ENCODE results near the gene GTF2H4.
A peak's percentile ranks its signal among the peaks of the same experiment; 100 is the strongest.
"Not testable (repeated sequence)": the region's sequence is repeated elsewhere in the genome, so short reads cannot be mapped to it uniquely, and the experiment has no call there.

Gene GTF2H4

DNA sequence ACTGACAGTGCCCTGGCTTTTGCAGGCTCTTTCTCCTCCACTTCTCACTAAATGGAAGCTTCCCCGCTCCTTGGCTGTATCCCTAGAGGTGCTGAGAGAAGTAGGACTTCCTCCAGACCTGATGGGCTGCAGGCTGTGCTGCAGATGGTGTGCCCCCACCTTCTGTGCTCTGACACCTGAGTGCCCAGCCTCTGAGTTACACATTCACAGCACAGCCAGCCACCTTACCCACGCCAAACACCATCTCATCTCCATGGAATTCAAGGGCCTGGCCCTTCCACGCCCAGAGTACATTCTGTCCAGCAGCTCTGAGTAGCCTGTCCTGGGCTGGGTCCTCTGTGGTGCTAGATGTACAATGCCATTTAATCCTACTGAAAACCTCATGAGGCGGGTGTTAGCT, 18.6 kb downstream of the GTF2H4 start:
- DNase-seq, result no peak

GRCh38 chr6:30927080-30927479, 19.1 kb downstream of the GTF2H4 start:
- DNase-seq, result not testable (repeated sequence)

DNA sequence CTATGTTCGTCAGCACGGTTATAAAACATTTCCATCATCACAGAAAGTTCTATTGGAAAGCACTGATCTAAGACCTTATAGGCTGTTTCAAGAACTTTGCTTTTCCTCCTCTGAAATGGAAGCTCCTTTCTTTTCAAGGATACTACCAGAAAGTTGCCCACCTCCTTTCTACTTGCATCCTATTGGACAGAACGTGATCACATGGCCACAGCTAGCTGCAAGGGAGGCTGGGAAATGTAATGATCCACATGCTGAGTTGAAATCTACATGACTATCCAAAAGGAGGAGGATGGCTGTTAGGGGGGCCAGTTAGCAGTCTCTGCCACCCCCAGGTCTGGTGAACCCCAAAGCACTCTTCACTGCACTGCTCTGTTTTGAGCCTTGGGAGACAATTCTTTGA, 20.7 kb downstream of the GTF2H4 start:
- DNase-seq, result no peak

DNA sequence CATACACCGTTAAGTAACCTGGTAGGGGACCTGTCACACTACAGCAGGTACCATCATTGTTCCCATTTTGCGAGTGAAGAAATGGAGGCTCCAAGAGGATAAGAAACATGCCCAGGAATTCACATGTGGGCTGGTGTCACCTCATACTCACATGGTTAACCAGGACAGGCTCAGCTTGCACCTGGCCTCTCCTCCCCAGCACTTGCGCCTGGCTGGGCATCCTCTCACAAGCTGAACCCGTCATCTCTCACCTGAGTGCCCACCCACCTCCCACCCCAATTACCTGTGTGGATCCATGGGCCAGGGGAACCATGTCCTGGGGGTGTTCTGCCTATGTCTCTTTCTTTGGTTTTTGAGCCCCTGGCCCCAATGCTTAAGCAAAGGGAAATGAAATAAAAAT, 22.5 kb downstream of the GTF2H4 start:
- no peak for DNase-seq

DNA sequence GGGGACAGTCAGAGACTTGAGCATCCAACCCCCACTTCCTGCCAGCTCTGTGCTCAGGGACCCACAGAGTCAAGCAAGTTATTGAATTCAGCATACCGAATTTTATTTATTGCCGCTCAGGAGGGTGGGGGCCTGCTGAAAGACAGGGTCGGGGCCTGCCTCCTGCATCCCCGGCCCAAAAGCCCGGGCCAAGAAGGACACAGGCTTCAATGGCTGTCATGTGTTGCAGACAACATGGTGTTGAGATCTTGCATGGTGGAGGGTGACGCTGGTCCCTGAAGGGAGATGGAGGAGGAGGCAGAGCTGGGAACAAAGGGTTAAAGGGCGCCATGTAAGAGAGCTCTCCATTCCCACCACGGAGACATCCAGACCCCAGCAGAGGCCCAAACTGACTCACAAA, 23.3 kb downstream of the GTF2H4 start:
- no peak for DNase-seq

- no peak for DNase-seq
Observed at GRCh38 chr6:30931969-30932645, 24.1 kb downstream of the GTF2H4 start, which contains the start of gene SFTA2. Gene SFTA2 (minus strand): TSS chr6:30932170. CDS start chr6:30932096, 74 bp downstream.

DNA sequence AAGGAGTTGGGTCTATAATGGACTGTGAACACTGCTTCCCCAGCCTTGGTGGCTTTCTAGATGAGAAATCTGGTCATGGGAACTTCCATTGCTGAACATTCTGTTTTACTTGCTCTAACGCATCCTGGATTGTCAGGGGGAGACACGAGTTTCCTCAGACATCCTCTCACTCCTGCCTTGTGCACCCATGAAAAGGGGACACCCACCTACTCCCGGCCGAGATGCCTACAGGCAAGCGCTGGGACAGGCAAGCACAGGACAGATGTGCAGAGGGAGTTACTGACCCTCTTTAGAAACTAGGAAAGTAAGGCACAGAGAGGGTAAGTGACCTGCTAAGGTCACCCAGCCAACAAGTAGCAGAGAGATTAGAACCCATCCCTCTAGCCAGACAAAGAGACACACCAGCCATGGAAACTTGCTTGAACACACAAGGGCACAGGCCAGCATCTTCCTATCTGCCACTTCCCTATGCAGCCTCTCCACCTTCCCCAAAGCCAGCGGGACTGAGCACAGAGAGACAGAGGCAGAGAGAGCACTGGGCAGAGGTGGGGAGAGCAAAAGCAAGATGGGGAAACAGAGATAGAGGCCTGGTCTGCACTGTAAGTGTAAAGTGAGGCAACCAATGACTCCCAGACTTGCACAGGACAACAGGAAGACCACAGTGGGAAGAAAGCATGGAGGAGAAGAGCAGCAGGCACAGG, 24.8 kb downstream of the GTF2H4 start:
- no peak for DNase-seq

DNA sequence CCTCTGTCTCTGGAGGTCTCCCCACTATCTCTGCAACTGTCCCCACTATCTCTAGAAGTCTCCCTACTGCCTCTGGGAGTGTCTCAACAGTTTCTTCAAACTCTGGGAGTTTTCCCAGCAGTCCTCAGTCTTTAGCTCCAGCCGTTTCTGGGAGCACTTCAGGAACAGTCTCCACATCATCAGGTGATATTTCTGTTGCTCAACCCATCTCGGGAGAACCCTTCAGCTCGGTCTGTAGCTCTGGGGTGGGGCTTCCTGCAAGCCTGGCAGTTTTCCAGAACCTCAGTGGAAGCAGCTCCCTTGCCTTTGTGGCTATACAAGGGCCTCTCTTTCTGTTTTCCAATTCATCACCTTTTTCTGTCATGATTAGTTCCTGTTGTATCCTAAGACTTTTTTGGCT, 27.0 kb downstream of the GTF2H4 start:
- DNase-seq, result no peak

DNA sequence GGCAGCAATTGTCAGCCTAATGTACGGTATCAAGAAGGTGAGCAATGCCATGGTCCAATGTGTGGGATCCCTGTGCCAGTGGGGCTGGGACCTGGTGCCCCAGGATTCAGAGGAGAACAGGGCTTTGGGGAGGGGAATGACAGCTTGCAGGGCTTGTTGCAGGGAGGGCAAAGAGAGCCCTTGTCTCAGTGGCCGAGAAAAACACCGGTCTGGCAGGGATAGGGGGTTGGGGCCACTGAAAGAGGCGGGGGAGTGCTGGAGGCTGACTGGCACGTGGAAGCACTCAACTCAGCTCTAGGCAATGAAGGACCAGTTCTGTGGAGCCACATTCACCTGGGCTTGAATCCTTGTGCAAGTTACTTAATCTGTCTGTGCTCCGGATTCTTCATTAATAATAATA, 29.3 kb downstream of the GTF2H4 start:
- DNase-seq, result no peak

DNA sequence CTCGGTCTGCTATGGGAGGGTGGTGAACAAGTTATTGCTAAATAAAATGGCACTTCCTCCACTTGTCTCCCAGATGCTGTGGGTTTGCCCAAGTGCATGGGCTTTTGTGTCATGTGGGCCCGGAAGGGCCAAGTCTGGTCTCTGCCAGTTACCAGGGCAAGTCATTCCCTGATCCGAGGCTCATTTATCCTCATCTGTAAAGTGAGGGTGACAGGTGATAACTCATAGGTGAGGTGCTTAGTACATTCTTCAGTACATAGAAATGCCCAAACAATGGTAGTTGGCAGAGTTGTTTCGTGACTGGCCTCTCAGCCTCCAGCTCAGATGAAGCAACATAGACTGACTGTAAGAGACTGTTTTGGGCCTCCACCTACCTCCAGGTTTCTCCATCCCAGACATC, 30.7 kb downstream of the GTF2H4 start:
- no peak for DNase-seq

DNA sequence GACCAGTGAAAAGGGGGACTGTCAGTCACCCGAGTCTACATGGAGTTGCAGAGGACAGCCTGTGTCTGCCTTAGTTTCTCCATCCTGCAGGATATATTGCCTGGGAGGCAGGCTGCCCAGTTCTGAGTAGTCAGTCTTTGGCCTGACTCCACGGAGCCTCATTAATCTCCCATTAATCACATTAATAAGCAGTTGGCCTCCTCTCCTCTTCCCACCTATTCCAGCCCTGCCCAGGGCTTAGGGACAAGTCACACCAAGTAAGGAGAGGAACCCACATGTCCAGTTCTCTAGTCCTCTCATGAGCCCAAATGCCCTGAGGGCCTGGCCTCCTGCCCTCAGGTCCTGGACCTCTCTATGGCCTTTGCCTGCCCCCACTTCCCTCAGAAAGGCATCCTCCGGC, 31.5 kb downstream of the GTF2H4 start:
- DNase-seq, result no peak

- DNase-seq, result no peak
Observed at GRCh38 chr6:30940361-30940986, 32.5 kb downstream of the GTF2H4 start, which contains the start of gene MUCL3. Gene MUCL3 (plus strand): TSS chr6:30940973. CDS start chr6:30941000, 27 bp downstream.

- DNase-seq, result no peak
Observed at GRCh38 chr6:30942338-30943060, 34.5 kb downstream of the GTF2H4 start.

GRCh38 chr6:30944051-30944450, 36.0 kb downstream of the GTF2H4 start:
- no peak for DNase-seq

DNA sequence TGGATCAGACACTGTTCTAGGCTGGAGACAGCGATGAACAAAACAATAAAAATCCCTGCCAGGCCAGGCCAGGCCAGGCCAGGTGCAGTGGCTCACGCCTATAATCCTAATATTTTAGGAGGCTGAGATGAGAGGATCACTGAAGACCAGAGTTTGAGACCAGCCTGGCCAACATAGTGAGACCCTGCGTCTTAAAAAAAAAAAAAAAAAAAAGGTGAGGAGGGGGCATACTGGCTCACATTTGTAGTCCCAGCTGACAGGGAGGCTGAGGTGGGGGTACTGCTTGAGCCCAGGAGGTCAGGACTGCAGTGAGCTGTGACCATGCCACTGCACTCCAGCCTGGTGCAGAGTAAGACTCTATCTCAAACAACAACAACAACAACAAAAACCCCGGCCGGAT, 37.3 kb downstream of the GTF2H4 start:
- no peak for DNase-seq

DNA sequence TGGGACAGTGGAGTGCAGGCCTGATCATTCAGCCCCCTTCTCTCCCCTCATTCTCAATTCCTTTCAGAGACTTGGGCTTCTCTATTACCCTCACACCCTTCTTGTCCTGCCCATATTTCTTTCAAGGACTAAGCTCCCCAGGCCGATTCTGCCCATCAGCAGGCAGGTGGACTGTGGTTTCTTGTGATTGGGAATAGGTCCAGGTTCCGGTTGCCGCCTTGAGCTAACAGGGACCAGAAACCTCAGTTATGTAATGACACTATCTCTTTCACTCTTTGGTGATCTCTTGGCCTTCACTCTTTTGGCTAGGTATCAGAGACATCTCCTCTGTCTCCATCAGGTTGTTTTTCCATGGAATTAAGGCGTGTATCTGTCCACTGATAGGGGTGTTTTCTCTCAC, 39.2 kb downstream of the GTF2H4 start:
- DNase-seq, result no peak

- DNase-seq, result no peak
Observed at GRCh38 chr6:30948811-30949210, 40.8 kb downstream of the GTF2H4 start.

GRCh38 chr6:30951907-30952469, 44.0 kb downstream of the GTF2H4 start:
- DNase-seq, result no peak

DNA sequence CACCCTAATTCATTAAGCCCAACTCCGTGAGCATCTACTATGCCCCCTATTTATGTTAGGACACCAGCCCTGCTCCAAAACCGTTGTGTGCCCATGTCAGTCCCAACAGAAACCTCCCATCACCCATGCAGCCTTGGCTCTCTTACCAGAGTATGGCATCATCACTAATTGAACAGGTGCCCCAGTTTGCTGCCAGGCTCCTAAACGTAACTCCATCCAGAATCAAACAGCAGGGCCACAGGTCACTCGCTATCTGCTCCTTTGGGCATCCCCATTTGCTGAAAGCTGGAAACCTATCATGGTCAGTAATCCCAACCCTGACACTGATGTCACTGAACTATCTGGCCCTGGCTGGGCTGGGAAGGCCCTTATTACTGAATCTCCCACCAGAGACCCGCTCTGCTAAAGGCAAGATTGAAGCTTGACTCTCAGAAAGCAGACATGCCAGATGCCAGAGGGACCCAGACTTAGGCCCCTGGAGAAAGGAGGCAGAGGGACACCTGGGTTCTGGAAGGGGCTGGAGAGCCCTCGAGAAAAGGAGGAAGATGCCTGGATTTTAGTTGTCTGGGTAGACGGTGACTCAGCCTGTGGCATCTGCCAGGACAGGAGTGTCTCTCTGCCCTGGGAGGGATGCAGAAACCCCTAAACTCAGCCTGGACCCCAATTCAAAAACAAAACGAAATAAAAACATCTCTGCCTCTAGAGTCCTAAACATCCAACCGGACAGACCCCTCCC, 46.8 kb downstream of the GTF2H4 start:
- DNase-seq, result no peak

DNA sequence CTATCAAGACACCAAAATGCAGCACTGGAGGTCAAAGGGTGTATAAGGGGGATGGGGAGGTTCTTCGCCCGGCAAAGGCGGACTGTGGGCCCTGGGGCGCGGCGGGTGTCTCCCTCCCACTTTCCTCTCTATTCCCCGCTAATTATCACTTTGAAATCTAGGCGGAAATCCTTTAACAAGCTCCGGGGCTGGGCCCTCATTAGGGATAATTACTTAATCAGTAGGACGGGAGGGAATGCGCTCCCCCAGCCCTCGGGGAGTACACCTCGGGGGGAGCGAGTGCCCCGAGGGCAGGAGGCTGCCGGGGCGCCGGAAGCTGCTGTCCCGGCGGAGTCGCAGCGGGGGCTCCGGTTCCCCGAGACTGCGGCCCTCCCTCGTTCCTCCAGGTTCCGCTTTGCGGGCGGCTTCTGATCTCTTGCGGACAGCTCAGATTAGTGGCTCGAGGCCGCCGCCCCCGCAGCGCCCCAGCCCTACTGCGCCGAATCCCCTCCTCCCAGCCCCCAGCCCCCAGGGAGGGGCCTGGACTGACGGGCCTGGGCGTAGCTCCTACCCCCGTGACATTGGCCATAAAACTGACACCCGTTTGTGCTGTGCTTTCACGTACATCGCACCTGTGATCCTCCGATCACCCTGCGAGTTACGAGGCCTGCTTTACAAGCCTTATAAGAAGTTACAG, 47.5 kb downstream of the GTF2H4 start:
- DNase-seq, result peak; percentile 77

DNA sequence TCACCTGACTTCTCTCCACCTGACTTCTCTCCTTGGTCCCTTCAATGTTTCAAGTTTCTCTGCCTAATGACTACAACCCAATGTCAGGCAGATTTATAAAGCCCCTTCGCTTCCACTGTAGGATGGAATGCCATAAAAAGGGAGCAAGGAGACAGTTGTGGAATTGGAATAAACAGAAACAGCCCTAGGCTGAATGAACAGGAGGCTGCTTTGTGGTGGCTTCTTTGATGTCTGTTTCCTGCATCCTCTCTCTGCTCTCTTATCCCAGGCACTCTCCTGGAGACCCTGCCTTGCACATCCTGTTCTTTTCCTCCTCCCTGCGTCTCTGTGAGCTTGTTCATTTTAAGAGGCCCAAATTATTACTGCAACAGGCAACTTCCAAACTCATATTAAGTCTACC, 49.7 kb downstream of the GTF2H4 start:
- no peak for DNase-seq
